ENCODE data around the gene GPLD1.

Gene GPLD1

DNA sequence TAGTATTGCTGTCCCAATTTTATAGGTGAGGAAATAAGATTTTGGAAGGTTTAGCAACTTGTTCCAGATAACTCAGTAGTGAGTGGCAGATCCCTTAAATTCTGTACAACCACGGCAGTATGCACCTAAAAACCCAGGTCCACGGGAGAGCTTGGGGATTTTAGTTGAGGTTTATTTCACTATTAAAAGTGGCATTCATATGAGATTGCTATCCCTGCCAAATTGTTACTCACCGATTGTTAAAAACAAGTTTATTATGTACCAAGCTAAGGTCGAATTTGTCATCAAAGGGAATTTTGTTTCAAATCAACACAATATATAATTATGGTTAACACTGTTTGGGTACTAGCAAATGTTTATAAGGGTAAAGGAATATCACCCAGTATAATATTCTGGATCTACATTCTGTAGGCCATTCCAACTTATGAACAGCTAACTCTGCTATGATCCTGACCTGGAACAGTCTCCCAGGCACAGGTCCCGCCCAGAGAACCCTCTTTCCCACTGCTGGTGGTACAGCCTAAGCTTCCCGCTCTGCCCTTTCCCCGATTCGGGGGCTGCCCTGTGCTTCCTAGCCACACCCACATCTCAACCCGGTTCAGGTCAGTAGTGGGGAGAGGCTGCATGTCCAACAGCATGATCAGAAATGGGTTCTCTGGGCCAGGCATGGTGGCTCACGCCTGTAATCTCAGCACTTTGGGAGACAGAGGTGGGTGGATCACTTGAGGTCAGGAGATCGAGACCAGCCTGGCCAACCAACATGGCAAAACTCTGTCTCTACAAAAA is 24.9 kb downstream of the GPLD1 start:
- Histone ChIP-seq H3K9me3 (no peaks in the 10 kb centered on the region), H3K27ac (no peak overlapping the region), H3K27me3 (no peaks in the 10 kb centered on the region), H3K36me3 (no peaks in the 10 kb centered on the region), H3K4me1 (ENCODE audit: control insufficient read depth in 1 of 2, insufficient read depth in 1 of 2, low read depth in 1 of 2, low read length in 1 of 2) (no peaks in the 10 kb centered on the region), H3K4me3 (ENCODE audit: low read depth in 1 of 2, low read length in 1 of 2) (no peak overlapping the region)
- TF ChIP-seq, protein P1, sequence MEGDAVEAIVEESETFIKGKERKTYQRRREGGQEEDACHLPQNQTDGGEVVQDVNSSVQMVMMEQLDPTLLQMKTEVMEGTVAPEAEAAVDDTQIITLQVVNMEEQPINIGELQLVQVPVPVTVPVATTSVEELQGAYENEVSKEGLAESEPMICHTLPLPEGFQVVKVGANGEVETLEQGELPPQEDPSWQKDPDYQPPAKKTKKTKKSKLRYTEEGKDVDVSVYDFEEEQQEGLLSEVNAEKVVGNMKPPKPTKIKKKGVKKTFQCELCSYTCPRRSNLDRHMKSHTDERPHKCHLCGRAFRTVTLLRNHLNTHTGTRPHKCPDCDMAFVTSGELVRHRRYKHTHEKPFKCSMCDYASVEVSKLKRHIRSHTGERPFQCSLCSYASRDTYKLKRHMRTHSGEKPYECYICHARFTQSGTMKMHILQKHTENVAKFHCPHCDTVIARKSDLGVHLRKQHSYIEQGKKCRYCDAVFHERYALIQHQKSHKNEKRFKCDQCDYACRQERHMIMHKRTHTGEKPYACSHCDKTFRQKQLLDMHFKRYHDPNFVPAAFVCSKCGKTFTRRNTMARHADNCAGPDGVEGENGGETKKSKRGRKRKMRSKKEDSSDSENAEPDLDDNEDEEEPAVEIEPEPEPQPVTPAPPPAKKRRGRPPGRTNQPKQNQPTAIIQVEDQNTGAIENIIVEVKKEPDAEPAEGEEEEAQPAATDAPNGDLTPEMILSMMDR (IDR thresholded peaks at IDR 0.05): no peak

DNA sequence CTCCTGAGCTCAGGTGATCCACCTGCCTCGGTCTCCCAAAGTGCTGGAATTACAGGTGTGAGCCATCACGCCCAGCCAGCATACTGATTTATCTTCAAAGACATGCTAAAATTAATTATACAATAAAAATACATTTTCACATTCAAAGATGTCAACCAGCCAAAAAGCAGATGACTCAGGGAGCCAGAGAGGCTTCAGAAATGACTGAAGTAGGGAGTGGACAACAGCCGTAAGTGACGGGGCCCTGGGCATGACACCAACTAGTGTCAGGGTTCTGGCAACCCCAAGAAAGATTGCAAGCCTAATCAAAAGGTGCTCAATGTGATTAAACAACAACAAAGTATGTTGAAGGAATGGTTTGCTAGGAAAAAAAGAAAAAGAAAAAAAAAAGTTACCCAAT is 28.4 kb downstream of the GPLD1 start:
- Histone ChIP-seq H3K36me3 (no peaks in the 10 kb centered on the region), H3K4me1 (ENCODE audit: control insufficient read depth in 1 of 2, insufficient read depth in 1 of 2, low read depth in 1 of 2, low read length in 1 of 2) (peaks cover 4 to 8% of the 10 kb centered on the region in 2 experiments), H3K9me3 (no peaks in the 10 kb centered on the region), H3K27ac (no peak overlapping the region), H3K4me3 (ENCODE audit: low read depth in 1 of 2, low read length in 1 of 2) (no peak overlapping the region), H3K27me3 (no peaks in the 10 kb centered on the region)
- TF ChIP-seq, protein P1 (IDR thresholded peaks at IDR 0.05): no peak

DNA sequence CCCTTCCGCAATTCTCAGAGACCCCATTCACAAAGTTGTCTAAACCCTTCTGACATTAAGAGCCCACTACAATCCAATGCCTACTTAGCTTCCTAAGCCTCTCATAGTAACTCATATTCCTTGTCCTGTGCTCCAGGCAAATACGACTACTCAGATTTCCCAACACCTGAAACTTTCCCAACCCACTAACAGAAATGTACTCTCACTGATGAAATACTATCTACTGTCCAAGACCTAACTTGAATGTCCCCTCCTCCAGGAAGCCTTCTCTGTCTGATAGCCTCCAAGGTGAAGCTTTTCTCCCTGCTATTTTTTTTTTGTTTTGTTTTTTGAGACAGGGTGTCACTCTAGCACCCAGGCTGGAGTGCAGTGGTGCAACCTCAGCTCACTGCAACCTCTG is 30.4 kb downstream of the GPLD1 start:
- Histone ChIP-seq H3K36me3 (no peaks in the 10 kb centered on the region), H3K4me3 (ENCODE audit: low read depth in 1 of 2, low read length in 1 of 2) (no peak overlapping the region), H3K9me3 (no peaks in the 10 kb centered on the region), H3K27me3 (no peaks in the 10 kb centered on the region), H3K4me1 (ENCODE audit: control insufficient read depth in 1 of 2, insufficient read depth in 1 of 2, low read depth in 1 of 2, low read length in 1 of 2) (peaks cover 4 to 8% of the 10 kb centered on the region in 2 experiments), H3K27ac (no peak overlapping the region)
- TF ChIP-seq, protein P1 (IDR thresholded peaks at IDR 0.05): no peak

DNA sequence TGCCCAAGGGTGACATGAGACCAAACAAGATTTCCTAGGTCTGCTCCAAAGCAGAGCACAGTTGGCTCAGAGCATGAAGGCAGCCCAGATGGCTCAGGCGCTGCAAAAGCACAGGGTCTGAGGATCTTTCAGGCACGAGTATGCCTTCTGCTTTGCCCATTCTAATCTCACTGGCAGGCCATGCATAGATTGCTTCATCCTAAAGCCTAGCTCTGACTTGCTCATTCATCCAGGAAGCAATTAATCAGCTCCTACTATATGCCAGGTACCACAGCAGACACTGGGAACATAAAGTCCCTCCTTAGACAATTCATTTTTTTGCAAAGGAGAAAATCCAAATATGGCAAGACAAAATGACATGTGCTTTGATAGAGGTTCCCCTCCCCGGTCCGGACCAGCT is 31.2 kb downstream of the GPLD1 start:
- TF ChIP-seq, protein P1 (IDR thresholded peaks at IDR 0.05): no peak
- Histone ChIP-seq H3K27ac (no peak overlapping the region), H3K4me1 (ENCODE audit: control insufficient read depth in 1 of 2, insufficient read depth in 1 of 2, low read depth in 1 of 2, low read length in 1 of 2) (peaks cover 4 to 8% of the 10 kb centered on the region in 2 experiments), H3K9me3 (no peaks in the 10 kb centered on the region), H3K4me3 (ENCODE audit: low read depth in 1 of 2, low read length in 1 of 2) (no peak overlapping the region), H3K36me3 (no peaks in the 10 kb centered on the region), H3K27me3 (no peaks in the 10 kb centered on the region)

DNA sequence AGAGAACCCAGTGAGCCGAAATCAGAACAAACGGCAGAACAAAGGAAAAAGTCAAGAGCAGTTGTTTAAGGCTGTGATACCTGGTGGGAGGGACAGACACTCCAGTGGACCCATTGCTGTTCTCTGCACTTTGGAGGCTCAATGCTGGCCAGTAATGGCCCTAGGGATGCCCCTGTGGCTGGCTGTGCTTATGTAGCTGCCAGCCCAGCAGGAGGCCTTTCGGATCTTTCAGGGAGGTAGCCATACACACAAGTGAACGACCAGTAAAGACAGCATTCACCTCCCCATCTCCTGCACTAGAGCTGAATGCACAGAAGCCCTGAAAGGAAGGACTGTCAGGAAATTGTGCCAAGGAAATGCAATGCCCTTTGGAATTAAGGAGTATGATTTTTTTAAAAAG is 34.3 kb downstream of the GPLD1 start:
- H3K9me3 ChIP-seq: no peaks in the 10 kb centered on the region

More for the DNA sequence above, 34.3 kb downstream of the GPLD1 start:
- Histone ChIP-seq H3K4me3 (ENCODE audit: low read depth in 1 of 2, low read length in 1 of 2) (no peak overlapping the region), H3K27ac (no peak overlapping the region), H3K4me1 (ENCODE audit: control insufficient read depth in 1 of 2, insufficient read depth in 1 of 2, low read depth in 1 of 2, low read length in 1 of 2) (peaks cover 4 to 8% of the 10 kb centered on the region in 2 experiments), H3K27me3 (no peaks in the 10 kb centered on the region), H3K36me3 (no peaks in the 10 kb centered on the region)
- TF ChIP-seq, protein P1 (IDR thresholded peaks at IDR 0.05): no peak
